Kidney epithelial cell (primary cell): ENCODE measurements around the gene LAMA5. TPM values are rescaled to one million over a fixed set of nuclear protein-coding genes. Genes with fewer than 3 reads are reported as not detected.

Experiments used
- DNase-seq: peaks from one replicate; pipeline ENCODE4 v3.0.0-alpha.2; 2010; ENCODE audit warnings: low read depth
- H3K27me3 ChIP-seq: 2 replicates; pipeline ENCODE4 v1.6.0; 2011; ENCODE audit warnings: low read length; ENCODE audit not compliant: control insufficient read depth, insufficient read depth
- H3K36me3 ChIP-seq: 2 replicates; pipeline ENCODE4 v1.5.1; 2011; ENCODE audit warnings: low read length; ENCODE audit not compliant: control insufficient read depth, insufficient read depth
- H3K4me3 ChIP-seq: 2 replicates; pipeline ENCODE4 v1.5.1; 2011; ENCODE audit warnings: low read depth, mild to moderate bottlenecking, control low read depth, low read length
- CTCF ChIP-seq: IDR thresholded peaks from 2 replicates; pipeline ENCODE4 v1.5.1; 2011; ENCODE audit warnings: mild to moderate bottlenecking, moderate library complexity, low read length, control low read depth, inconsistent platforms; ENCODE audit not compliant: insufficient read depth, poor library complexity, severe bottlenecking
- total RNA-seq: library from RNA; depleted of rRNA; stranded (reverse); fragments of >200 nt; gene quantifications from 2 replicates; pipeline ENCODE4 v1.2.3, GENCODE V29; 2015

Gene LAMA5
- total RNA-seq, 1 donor from 2014 or later, result 359 TPM

GRCh38 chr20:62338294-62338620, 28.9 kb downstream of the LAMA5 start:
- H3K27me3 ChIP-seq, result no peaks in the 10 kb centered on the region
- no peak for DNase-seq
- no peak for TF ChIP-seq CTCF
- no peak overlapping the region for H3K4me3 ChIP-seq
- no peaks in the 10 kb centered on the region for H3K36me3 ChIP-seq

GRCh38 chr20:62337558-62338293, 29.4 kb downstream of the LAMA5 start:
- Histone ChIP-seq H3K36me3 (no peaks in the 10 kb centered on the region), H3K4me3 (no peak overlapping the region), H3K27me3 (no peaks in the 10 kb centered on the region)
- no peak for TF ChIP-seq CTCF
- no peak for DNase-seq

- TF ChIP-seq CTCF, result no peak
- no peaks in the 10 kb centered on the region for H3K27me3 ChIP-seq
- DNase-seq, result no peak
- H3K36me3 ChIP-seq, result no peaks in the 10 kb centered on the region
- no peak overlapping the region for H3K4me3 ChIP-seq
Measured at GRCh38 chr20:62336775-62337557, 30.1 kb downstream of the LAMA5 start.

- H3K4me3 ChIP-seq, result no peak overlapping the region
- DNase-seq, result no peak
- TF ChIP-seq CTCF, result no peak
- H3K36me3 ChIP-seq, result no peaks in the 10 kb centered on the region
- no peaks in the 10 kb centered on the region for H3K27me3 ChIP-seq
Measured at GRCh38 chr20:62336329-62336728, 30.8 kb downstream of the LAMA5 start.

GRCh38 chr20:62335532-62335931, 31.6 kb downstream of the LAMA5 start:
- Histone ChIP-seq H3K4me3 (no peak overlapping the region), H3K36me3 (no peaks in the 10 kb centered on the region), H3K27me3 (no peaks in the 10 kb centered on the region)
- DNase-seq, result no peak
- TF ChIP-seq CTCF, result no peak
